ENCODE measurements around the gene COL27A1. TPM values are rescaled to one million over a fixed set of nuclear protein-coding genes. Genes with fewer than 3 reads are reported as not detected.

The COL27A1 gene
- total RNA-seq, 4 donors from 2014 or later = 2.1 to 9.0 (median 3.8) TPM

GRCh38 chr9:114301798-114302565, 146.6 kb downstream of the COL27A1 start:
- WGBS, 2 donors (ENCODE audit: low coverage in 1 of 2) = 89% methylated on average over 15 of the region's 15 CpGs; no CpG with 5 or more reads in 1 of the 2 donors
- Histone ChIP-seq H3K27ac (no peak overlapping the region), H3K4me3 (no peak overlapping the region), H3K4me1 (no peaks in the 10 kb centered on the region), H3K9me3 (no peaks in the 10 kb centered on the region), H3K36me3 (no peaks in the 10 kb centered on the region), H3K27me3 (no peaks in the 10 kb centered on the region)
- in situ Hi-C loops (cut with MboI; ENCODE audit: low pct_ligation_motif_present in 1 of 4, low pct_unique_long_range_greater_than_20kb in 1 of 4, low sequenced_read_pairs in 3 of 4) = no loop called here
- intact Hi-C loops (cut with DNase I; ENCODE audit: low total_unique reads) = no loop called here
- peak; percentile 3 for DNase-seq
- TF ChIP-seq CTCF (IDR thresholded peaks at IDR 0.05) = no peak
- TF ChIP-seq EP300 (IDR thresholded peaks at IDR 0.05; ENCODE audit: low read depth) = no peak
- no peak for TF ChIP-seq POLR2AphosphoS5 (IDR thresholded peaks at IDR 0.05)
- TF ChIP-seq POLR2A (IDR thresholded peaks at IDR 0.05) = no peak

GRCh38 chr9:114302727-114303126, 147.4 kb downstream of the COL27A1 start:
- Histone ChIP-seq H3K27me3 (no peaks in the 10 kb centered on the region), H3K9me3 (no peaks in the 10 kb centered on the region), H3K27ac (no peak overlapping the region), H3K4me1 (no peaks in the 10 kb centered on the region), H3K36me3 (no peaks in the 10 kb centered on the region), H3K4me3 (no peak overlapping the region)
- in situ Hi-C loops (cut with MboI; ENCODE audit: low pct_ligation_motif_present in 1 of 4, low pct_unique_long_range_greater_than_20kb in 1 of 4, low sequenced_read_pairs in 3 of 4) = no loop called here
- 72 to 81% methylated on average over 6 of the region's 6 CpGs for WGBS, 2 donors (ENCODE audit: low coverage in 1 of 2)
- no peak for TF ChIP-seq EP300 (IDR thresholded peaks at IDR 0.05; ENCODE audit: low read depth)
- TF ChIP-seq POLR2A (IDR thresholded peaks at IDR 0.05) = no peak
- no peak for TF ChIP-seq POLR2AphosphoS5 (IDR thresholded peaks at IDR 0.05)
- TF ChIP-seq CTCF (IDR thresholded peaks at IDR 0.05) = no peak
- peak; percentile 1 for DNase-seq
- intact Hi-C loops (cut with DNase I; ENCODE audit: low total_unique reads) = no loop called here

- Histone ChIP-seq H3K4me3 (no peak overlapping the region), H3K4me1 (no peaks in the 10 kb centered on the region), H3K27ac (no peak overlapping the region), H3K9me3 (no peaks in the 10 kb centered on the region), H3K36me3 (no peaks in the 10 kb centered on the region), H3K27me3 (no peaks in the 10 kb centered on the region)
- TF ChIP-seq POLR2A (IDR thresholded peaks at IDR 0.05) (no peak), POLR2AphosphoS5 (IDR thresholded peaks at IDR 0.05) (no peak), EP300 (IDR thresholded peaks at IDR 0.05; ENCODE audit: low read depth) (no peak), CTCF (IDR thresholded peaks at IDR 0.05) (no peak)
- intact Hi-C loops (cut with DNase I; ENCODE audit: low total_unique reads) = no loop called here
- in situ Hi-C loops (cut with MboI; ENCODE audit: low pct_ligation_motif_present in 1 of 4, low pct_unique_long_range_greater_than_20kb in 1 of 4, low sequenced_read_pairs in 3 of 4) = no loop called here
- DNase-seq = peak; percentile 2
- WGBS, 2 donors (ENCODE audit: low coverage in 1 of 2) = 66% methylated on average over 5 of the region's 5 CpGs; no CpG with 5 or more reads in 1 of the 2 donors
These were observed 148.2 kb downstream of the COL27A1 start for GRCh38 chr9:114303571-114303970.

- 91% methylated on average over 4 of the region's 4 CpGs; no CpG with 5 or more reads in 1 of the 2 donors for WGBS, 2 donors (ENCODE audit: low coverage in 1 of 2)
These were observed 148.6 kb downstream of the COL27A1 start for GRCh38 chr9:114303977-114304376.

More at GRCh38 chr9:114303977-114304376, 148.6 kb downstream of the COL27A1 start:
- H3K27ac ChIP-seq = no peak overlapping the region
- in situ Hi-C loops (cut with MboI; ENCODE audit: low pct_ligation_motif_present in 1 of 4, low pct_unique_long_range_greater_than_20kb in 1 of 4, low sequenced_read_pairs in 3 of 4) = no loop called here
- no peaks in the 10 kb centered on the region for H3K27me3 ChIP-seq
- no peaks in the 10 kb centered on the region for H3K9me3 ChIP-seq
- DNase-seq = peak; percentile 1
- TF ChIP-seq CTCF (IDR thresholded peaks at IDR 0.05) = no peak
- no peak for TF ChIP-seq POLR2AphosphoS5 (IDR thresholded peaks at IDR 0.05)
- no peak for TF ChIP-seq EP300 (IDR thresholded peaks at IDR 0.05; ENCODE audit: low read depth)
- TF ChIP-seq POLR2A (IDR thresholded peaks at IDR 0.05) = no peak
- no peak overlapping the region for H3K4me3 ChIP-seq
- intact Hi-C loops (cut with DNase I; ENCODE audit: low total_unique reads) = no loop called here
- no peaks in the 10 kb centered on the region for H3K36me3 ChIP-seq
- H3K4me1 ChIP-seq = no peaks in the 10 kb centered on the region

All from transverse colon (tissue), 4 donors.